Muscle of arm (tissue), 12 donors: ENCODE measurements around the gene LMX1A. TPM values are rescaled to one million over a fixed set of nuclear protein-coding genes. Genes with fewer than 3 reads are reported as not detected.

Experiments used
- DNase-seq: peaks from one replicate; pipeline ENCODE4 v3.0.0-alpha.2; 2013
- polyA plus RNA-seq, 12 donors: library from polyadenylated mRNA; unstranded; fragments of 120-200 nt; gene quantifications; one replicate each; pipeline ENCODE4 v1.2.1, GENCODE V29; 2013; ENCODE audit not compliant: insufficient read length in 12 of 12

The LMX1A gene
- polyA plus RNA-seq, 12 donors, result 0.81 to 2.3 (median 1.6) TPM; not detected in 2

DNA sequence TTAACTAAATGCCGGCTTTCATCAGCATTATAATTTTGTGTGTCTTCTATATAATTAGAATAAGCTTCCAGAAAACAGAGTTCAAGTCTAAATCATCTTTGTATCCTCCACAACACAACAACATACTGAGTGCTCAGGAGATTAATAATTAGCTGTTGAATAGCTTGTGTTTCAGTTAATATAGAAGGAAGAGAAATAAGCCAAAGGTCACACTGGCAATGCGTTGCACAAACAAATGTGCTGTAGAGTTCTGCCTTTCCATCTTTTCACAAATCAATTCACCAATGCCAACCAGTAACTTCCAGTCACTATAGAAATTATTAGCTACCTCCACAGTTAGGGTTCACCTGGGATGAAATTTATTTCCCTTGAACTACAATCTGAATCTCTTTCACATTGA is 132.0 kb downstream of the LMX1A start:
- no peak for DNase-seq

DNA sequence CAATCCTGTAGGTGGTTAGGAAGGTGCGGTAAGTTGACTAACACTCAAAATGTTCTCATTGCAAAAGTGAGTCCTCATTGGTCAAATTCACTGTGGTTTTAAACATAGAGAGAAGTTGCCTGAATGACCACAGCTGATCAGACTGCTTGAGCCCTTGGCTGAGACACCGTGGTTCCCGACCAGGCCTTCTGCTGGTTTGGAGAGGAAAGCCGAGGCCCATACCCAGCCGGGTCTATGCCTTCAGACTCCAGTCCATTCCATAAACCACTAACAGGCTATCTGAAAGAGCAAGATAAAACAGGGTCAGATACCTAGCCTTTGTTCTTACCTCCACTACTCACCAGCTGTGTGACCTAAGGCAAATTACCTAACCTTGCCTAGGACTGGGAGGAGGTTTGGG is 133.9 kb downstream of the LMX1A start:
- no peak for DNase-seq

DNA sequence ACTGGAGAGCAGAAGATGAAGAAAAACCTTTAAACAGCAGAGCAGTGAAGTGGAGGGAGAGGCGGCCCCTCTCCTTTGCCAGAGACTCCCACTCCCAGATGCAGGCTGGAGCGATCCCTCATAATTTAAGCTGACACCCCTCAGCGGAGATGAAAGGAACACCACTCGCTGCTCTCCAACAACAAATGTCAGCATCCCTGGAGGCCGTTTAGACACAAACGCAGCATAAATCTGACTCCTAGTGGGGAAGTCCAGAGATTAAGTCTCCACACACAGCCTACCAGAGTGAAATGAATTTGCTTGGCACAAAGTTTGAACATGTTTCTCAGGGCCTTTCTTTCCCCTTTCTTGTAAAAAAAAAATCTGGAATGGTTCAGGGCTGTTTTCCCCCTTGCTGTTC is 137.8 kb downstream of the LMX1A start:
- peak; percentile 32 for DNase-seq

DNA sequence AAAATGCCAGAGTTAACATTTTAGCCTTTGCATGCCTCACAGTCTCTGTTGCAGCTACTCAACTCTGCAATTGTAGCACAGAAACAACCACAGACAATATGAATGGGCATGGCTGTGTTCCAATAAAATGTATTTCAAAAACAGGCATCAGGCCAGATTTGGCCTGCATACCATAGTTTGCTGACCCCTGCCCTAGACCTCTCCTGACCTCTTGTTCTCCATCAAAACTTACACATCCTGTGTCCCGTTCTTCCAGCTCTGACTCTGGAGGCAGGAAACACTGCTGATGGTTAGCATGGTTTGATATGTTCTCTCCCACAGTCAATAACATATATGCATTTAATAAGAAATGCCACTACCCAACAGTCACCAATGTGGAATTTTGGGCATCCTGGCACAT is 138.6 kb downstream of the LMX1A start:
- no peak for DNase-seq

DNA sequence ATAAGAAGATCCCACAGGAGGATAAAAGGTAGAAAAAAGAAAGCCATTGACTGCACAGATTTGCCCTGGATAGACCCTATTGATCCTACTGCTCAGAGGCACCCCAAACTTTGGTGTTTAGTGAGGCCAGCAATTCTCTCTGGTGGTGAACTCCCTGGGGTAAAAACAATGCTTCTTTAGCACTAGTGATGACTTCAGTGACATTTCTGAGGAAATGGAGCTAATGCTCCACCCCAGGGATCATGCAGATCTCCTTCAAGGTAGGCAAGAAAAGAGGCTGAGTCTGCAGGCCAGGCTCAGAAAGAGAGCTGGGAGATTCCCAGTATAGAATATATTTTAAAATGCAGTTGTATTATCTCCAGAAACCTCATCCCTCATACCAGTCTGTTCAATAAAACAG is 140.3 kb downstream of the LMX1A start:
- DNase-seq, result no peak

DNA sequence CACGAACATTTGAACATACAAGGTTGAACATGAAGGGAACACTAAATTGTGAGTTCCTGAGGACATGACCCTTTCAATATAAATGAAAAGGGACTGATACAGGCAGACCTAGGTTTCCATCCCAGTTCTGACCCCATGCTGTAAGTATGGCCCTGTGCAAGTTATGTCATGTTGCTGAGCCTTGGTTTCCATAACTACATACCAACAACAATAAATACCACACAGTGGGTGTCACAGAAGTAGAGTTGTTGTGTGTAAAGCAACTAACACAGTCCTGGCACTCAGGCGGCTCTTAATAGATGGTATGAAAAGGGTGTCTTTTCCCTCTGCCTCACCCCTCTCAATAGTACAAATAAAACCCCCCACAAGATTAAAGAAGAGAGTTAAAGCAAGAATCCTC is 140.8 kb downstream of the LMX1A start:
- no peak for DNase-seq

DNA sequence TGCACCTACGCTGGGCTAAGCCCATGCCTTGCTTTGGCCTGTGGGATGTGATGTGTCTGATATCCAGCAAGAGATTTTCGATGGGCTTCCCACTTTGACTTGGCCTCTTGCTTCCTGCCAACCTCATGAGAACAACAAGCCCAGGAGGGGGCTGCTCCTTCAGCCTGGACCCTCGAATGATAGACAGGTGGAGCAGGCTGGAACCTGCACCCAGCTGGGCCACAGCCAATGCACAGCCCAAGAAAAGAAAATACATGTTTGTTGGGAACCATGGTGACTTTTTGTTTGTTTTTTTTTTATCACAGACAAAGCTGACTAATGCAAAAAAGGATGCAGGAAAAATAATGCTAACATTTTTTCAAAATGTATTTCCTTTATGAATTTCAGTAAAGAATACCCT is 144.3 kb downstream of the LMX1A start:
- DNase-seq, result no peak

DNA sequence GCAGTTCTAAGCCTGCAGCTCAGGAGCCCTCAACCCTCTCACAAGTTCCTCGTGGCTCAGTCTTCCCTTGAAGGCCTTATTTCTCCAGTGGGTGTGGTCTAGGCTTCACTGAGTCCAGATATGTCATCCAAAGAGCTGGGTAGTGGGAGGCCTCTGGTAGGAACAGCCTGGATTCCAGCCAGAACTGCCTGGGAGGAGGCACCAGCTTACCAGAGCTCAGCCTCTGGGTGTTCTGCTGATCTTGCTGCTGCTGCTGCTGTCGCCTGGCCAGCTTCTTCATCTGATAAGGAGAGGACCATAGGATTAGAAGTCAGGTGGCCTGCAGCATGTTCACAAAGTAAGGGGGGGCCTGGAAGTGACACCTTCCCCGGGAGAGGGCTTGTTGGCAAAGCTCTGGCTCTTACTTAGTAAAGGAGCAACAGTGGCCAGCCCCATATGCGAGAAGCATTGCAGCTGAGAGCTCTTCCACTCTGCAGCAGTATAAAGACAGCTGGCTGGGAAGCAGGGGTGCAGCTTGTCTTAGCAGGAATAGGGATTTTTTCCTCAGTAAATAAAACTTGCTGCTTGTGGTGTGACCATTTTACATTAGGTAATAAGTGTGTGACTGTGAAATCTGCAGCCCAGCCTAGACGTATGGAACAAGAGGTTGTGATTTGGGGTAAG is 148.5 kb downstream of the LMX1A start:
- DNase-seq, result no peak

DNA sequence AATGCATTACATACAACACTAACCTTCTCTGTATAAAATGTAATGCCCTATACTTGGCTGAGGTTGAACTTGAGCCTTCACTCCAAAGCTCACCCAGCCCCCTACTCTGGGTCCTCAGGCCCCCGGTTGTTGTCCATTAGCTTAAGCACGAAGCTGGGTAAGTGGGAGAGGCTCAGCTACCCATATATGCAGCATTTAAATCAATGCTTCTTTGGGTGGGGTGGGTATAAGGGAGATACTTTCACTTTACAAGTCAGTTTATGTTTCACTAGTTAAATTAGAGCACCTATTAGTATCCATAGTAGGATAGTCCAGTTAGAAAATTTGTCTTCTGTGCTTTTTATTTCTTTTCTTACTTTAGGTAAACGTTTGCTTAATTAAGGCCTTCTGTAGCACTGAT is 151.4 kb downstream of the LMX1A start:
- DNase-seq, result no peak

DNA sequence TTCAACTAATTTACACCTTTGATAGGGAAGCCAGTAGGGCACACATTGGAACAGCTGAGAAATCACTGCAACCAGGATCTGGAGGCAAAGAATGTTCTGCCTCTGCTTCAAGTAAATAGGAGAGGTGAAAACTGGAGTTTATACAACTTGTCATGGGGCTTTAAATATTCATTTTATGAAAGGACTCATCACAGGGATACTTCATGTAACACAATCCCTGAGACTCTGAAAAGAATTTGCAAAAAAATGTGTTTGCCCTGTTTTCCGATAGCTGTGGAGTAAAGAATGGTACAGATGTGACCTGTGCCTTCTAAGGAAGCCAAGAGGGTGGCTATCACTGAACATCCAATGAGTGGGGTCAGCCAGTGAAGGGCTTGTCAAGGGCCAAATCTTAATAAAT is 152.0 kb downstream of the LMX1A start:
- DNase-seq, result no peak

DNA sequence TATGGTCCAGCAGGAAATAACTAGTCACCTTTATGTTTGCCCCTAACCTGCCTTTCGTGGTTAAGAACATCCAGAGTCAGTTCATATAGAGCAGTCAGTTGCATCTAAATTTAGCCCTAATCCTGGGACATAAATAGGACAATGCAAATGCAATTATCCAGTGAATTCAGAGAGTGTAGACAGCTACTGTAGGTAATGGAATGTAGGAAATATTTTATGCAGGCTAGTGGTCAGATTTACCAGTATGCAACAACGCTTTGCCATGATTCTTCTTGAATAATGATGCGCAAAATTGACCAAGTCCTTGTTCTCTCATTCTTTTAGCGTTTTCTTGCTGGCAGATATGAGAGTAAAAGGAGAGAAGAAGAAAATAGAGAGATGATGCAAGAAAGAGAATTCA is 165.4 kb downstream of the LMX1A start:
- no peak for DNase-seq

DNA sequence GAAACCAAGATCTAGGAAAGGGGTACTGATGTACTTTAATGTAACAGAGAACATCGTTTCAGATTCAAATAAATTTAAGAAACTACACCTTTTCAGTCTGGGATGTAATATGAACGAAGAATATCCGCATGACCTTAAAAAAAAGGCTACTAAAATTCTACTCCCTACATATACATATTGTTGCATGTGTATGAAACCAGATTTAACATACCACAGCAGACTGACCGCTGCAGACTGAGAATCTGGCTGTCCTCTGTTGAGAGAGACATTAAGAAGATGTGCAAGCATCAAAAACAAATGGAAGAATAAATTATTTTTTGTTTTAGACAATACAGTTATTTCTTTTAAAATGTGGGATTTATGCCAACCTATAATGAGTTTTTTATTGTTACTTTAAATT is 166.6 kb downstream of the LMX1A start:
- no peak for DNase-seq

DNA sequence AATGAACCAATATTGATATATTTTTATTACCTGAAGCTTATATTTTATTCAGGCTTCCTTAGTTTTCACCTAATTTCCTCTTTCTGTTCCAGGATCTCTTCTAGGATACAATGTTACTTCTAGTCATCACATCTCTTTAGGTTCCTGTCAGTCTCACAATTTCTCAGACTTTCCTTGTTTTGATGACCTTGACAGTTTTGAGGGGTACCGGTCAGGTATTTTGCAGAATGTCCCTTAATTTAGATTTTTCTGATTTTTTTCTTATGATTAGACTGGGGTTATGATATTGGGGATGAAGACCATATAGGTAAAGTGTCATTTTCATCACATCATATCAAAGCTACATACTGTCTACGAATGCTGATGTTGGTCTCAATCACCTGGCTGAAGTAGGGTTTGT is 167.5 kb downstream of the LMX1A start:
- no peak for DNase-seq

DNA sequence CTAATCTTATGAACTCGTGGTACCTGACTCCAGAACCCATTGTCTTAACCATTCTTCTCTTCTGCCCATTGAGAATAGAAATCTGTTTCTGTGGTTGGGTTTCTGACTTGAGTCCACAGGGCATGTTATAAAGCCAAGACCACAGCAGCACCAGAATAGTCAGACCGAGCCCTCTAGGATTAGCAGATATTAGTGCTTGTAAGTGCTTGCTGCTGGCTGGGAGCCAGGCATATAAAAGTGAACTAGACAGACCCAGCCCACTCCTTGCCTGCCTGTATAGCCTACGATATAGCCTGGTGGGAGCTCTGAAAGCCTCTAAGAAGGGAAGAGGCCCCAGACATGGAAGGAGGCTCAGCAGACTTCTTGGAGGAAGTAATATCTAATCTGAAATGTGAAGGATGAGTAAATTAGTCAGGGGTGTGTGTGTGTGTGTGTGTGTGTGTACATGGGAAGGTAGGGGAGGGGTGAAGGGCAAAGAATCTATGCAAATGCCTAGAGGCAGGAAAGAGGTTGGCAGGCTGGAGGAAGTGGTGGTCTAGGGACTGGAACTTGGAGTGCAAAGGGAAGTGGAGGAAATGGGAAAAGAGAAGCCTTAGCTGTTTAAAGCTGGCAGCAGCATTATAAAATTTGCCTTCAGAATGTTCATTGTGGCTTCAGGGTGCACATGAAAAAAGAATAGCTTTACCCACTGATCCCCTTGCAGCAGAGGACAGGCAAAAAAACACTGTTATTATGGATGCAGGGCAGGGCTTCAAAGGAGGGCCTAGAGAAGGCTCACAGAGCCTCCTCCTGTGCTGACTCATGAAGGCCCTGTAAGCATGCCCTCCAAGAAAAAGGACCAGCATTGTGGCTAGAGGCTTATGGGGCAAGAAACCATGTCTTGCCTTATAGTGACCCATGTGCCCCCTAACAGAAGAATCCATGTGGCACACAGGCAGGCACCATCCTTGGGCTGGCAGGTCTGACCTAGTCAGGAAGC is 169.2 kb downstream of the LMX1A start:
- DNase-seq, result no peak

DNA sequence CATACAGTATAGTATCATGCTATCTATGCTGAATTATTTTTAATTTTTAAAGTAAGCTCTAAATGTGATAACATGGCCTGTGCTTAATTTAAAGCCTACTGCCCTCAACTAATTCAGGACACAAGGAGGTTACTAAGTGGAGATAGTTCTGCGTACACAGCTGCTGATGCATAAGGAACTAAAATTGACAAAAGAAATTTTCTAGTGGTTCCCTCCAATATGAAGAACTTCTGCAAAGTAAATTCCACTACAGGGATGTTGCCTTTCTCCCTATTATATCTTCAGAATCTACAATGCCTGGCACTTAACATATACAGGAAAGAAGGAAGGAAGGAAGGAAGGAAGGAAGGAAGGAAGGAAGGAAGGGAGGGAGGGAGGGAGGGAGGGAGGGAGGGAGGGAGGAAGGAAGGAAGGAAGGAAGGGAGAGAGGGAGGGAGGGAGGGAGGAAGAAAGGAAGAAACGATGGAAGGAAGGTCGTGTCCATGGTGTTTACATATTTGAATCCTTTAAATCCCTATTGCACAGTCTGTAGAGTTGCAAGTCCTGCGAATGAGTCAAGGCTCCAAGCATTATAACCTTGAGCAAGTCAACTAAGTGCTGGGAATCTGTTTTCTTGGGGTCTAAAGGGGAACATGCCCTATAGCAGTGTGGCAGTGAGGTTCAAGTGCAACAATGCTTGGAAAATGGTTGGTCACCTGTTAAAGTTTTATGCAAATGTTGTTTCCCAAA is 171.2 kb downstream of the LMX1A start:
- no peak for DNase-seq

DNA sequence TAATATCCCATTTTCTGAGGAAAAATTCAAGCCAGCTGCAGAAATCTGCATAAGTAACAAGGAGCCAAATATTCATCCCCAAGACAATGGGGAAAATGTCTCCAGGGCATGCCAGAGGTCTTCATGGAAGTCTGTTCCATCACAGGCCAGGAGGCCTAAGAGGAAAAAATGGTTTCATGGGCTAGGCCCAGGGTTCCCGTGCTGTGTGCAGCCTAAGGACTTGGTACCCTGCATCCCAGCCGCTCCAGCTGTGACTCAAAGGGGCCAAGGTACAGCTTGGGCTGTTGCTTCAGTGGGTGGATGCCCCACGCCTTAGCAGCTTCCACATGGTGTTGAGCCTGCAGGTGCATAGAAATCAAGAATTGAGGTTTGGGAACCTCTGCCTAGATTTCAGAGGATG is 173.5 kb downstream of the LMX1A start:
- no peak for DNase-seq

DNA sequence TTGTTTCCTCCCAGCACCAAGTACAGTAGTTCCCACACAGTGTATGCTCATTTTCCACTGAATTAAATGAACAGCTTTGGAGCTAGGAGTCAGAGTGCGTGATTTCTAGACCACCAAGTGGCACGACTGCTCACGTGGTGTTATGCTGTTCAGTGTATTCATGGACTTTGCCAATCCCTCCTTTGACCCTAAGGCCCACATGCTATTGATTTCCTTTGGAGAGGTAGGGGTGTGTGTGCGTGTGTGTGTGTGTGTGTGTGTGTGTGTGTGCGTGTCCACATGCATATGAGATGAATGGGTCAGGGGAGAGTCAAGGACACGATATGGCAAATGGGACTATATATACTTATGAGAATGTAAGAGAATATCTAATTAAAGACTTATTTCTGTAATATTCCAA is 177.2 kb downstream of the LMX1A start:
- no peak for DNase-seq

DNA sequence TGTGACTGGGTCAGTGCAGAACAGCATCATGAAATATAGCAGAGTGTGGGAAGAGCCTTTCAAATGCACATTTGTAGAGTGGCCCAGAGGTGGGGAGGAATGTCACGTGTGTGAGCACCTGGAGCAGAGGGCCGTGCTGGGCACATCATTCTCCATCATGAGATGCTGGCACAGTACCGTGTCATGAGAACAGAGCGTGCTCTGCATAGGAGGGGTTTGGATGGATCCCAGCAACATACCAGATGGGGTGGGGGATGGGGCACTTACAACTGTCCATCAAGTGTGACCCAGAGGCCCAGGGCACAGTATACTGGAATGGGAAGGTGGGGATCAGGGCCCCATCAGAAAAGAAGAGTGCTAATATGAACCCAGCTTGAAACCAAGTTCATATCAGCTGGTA is 182.0 kb downstream of the LMX1A start:
- DNase-seq, result no peak

DNA sequence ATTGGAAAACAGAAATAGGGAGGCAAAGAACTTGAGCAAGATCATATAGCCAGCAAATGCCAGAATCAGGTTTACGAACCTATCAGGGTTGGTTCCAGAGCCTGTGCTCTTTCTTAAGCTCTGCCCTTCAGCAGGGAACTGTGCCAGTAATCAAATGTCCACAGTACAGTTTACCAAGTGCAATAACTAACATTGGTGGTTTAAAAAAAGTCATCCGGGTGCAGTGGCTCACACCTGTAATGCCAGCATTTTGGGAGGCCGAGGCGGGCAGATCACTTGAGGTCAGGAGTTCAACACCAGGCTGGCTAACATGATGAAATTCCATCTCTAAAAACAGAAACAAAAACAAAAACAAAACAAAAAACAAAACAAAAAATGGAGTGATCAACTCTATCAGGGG is 182.7 kb downstream of the LMX1A start:
- no peak for DNase-seq

DNA sequence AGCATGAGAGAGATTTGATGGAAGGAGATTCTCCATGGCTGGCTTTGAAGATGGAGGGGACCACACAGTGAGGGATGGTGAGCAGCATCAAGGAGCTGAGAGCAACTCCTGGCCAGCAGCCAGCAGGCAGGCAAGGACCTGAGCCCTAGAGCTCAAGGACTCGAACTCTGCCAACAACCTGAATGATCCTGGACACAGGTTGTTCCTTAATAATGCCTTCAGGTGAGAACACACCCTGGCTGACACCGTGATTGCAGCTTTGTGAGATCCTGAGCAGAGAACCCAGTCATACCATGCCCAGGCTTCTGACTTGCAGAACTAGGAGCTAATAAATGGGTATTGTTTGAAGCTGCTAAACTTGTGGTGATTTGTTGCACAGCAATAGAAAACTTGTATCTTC is 183.1 kb downstream of the LMX1A start:
- DNase-seq, result no peak

DNA sequence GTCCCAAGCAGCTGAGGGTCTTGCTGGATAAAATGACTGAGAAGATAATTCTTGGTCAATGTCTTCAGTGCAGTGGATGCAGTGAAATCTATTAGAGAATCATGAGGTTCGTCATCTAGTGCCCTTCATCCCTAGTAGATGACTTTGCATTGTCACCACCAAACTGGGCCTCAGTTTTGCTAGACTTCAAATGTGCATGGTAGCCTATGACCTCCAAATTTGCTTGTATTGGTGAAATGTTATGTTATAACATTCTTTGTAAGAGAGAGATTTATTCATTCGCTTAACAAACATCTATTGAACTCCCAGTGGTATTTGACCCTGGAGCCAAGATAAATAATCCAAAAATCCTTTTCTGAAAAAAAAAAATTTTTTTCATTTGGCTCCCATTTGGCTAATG is 183.8 kb downstream of the LMX1A start:
- DNase-seq, result no peak

DNA sequence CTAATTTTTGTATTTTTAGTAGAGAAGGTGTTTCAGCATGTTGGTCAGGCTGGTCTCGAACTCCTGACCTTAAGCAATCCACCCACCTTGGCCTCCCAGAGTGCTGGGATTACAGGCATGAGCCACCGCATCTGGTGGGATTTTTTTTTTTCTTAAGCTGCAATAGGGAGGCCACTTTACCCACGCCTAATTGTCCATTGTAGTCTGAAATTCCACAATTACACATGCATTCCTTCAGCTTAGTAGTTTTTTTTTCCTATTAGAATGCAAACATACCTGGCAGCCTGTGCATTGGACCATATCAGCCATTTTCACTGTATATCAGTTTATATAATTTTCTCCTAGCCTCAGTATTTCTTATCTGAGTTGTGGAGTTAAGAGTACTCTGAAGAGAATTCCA is 186.8 kb downstream of the LMX1A start:
- no peak for DNase-seq

DNA sequence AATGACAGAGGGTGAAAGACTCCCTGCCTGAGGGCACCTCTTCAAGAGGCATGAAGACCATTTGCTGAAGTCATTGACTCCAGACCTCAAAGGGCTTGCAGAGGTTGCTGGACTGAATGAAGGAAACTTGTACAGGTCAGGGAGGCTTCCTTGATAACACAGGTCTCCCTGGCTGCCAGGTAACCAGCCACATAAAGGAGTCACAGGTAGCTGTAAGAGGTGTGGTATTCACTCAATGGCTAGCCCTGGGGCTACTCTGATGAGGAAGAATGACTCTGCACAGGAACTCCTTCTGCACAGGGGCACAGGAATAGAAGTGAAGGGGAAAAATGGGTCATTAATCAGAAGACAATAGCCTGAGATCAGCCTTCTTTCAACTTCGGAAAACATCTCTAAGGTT is 187.5 kb downstream of the LMX1A start:
- DNase-seq, result no peak
